Measurements from ENCODE around the gene TSC22D1.

GRCh38 chr13:44386913-44387556 is 189.1 kb downstream of the TSC22D1 start:
- TF ChIP-seq CTCF (conservative IDR thresholded peaks at IDR 0.05; ENCODE audit: low read length) (no peak), EZH2phosphoT487 (IDR thresholded peaks at IDR 0.05; ENCODE audit: borderline replicate concordance, low read depth, low read length) (no peak)
